Activated naive CD8-positive, alpha-beta T cell treated with anti-CD3 and anti-CD28 coated beads, Interleukin-2, amount 50 U/mL, for 24 hours (primary cell): ENCODE results near the gene CACNA1C.

ENCODE experiments used
- ATAC-seq: fragments of 150-1000 bp; cut with Tn5 transposase; one replicate; pipeline ENCODE4 v1.10.0; 2021
- DNase-seq: peaks from one replicate; pipeline ENCODE4 v3.0.0; 2021
- H3K27ac Mint-ChIP-seq: one replicate; pipeline ENCODE4 v1.8.0; 2021; ENCODE audit warnings: mild to moderate bottlenecking, mixed read lengths
- H3K27me3 Mint-ChIP-seq: one replicate; pipeline ENCODE4 v1.8.0; 2021; ENCODE audit warnings: mixed read lengths
- H3K36me3 Mint-ChIP-seq: one replicate; pipeline ENCODE4 v1.8.0; 2021; ENCODE audit warnings: low read depth, mixed read lengths
- H3K4me1 Mint-ChIP-seq: one replicate; pipeline ENCODE4 v1.8.0; 2021; ENCODE audit warnings: mixed read lengths
- H3K4me3 Mint-ChIP-seq: one replicate; pipeline ENCODE4 v1.8.0; 2021; ENCODE audit warnings: mild to moderate bottlenecking, moderate library complexity, mixed read lengths
- H3K9me3 Mint-ChIP-seq: one replicate; pipeline ENCODE4 v1.8.0; 2021; ENCODE audit warnings: mixed read lengths

CACNA1C gene

GRCh38 chr12:2414810-2415567 is 362.2 kb downstream of the CACNA1C start:
- no peaks in the 10 kb centered on the region for H3K9me3 Mint-ChIP-seq
- no peak overlapping the region for H3K4me3 Mint-ChIP-seq
- DNase-seq (no peak), ATAC-seq (no peak)
- H3K4me1 Mint-ChIP-seq: no peaks in the 10 kb centered on the region
- H3K27ac Mint-ChIP-seq: no peak overlapping the region
- no peaks in the 10 kb centered on the region for H3K27me3 Mint-ChIP-seq
- no peaks in the 10 kb centered on the region for H3K36me3 Mint-ChIP-seq

- H3K36me3 Mint-ChIP-seq: no peaks in the 10 kb centered on the region
- DNase-seq: no peak
- ATAC-seq: no peak
- H3K27ac Mint-ChIP-seq: no peak overlapping the region
- H3K4me3 Mint-ChIP-seq: no peak overlapping the region
- H3K27me3 Mint-ChIP-seq: no peaks in the 10 kb centered on the region
- H3K9me3 Mint-ChIP-seq: no peaks in the 10 kb centered on the region
- no peaks in the 10 kb centered on the region for H3K4me1 Mint-ChIP-seq
These were observed 362.8 kb downstream of the CACNA1C start for GRCh38 chr12:2415568-2415944.

- H3K27me3 Mint-ChIP-seq: no peaks in the 10 kb centered on the region
- no peaks in the 10 kb centered on the region for H3K36me3 Mint-ChIP-seq
- no peaks in the 10 kb centered on the region for H3K4me1 Mint-ChIP-seq
These were observed 363.4 kb downstream of the CACNA1C start for GRCh38 chr12:2416158-2416557.

GRCh38 chr12:2417481-2418160 is 364.8 kb downstream of the CACNA1C start:
- ATAC-seq (no peak), DNase-seq (no peak)
- H3K36me3 Mint-ChIP-seq: no peaks in the 10 kb centered on the region
- H3K27ac Mint-ChIP-seq: no peak overlapping the region
- H3K4me1 Mint-ChIP-seq: no peaks in the 10 kb centered on the region
- no peaks in the 10 kb centered on the region for H3K9me3 Mint-ChIP-seq
- H3K27me3 Mint-ChIP-seq: no peaks in the 10 kb centered on the region
- no peak overlapping the region for H3K4me3 Mint-ChIP-seq

More at GRCh38 chr12:2416158-2416557, 363.4 kb downstream of the CACNA1C start:
- Mint-ChIP-seq H3K27ac (no peak overlapping the region), H3K9me3 (no peaks in the 10 kb centered on the region), H3K4me3 (no peak overlapping the region)
- DNase-seq: no peak
- no peak for ATAC-seq

GRCh38 chr12:2418579-2418978 is 365.8 kb downstream of the CACNA1C start:
- Mint-ChIP-seq H3K27ac (no peak overlapping the region), H3K27me3 (no peaks in the 10 kb centered on the region), H3K4me3 (no peak overlapping the region), H3K36me3 (no peaks in the 10 kb centered on the region), H3K4me1 (no peaks in the 10 kb centered on the region), H3K9me3 (no peaks in the 10 kb centered on the region)
- no peak for ATAC-seq
- DNase-seq: no peak

- no peaks in the 10 kb centered on the region for H3K9me3 Mint-ChIP-seq
- ATAC-seq (no peak), DNase-seq (no peak)
- H3K36me3 Mint-ChIP-seq: no peaks in the 10 kb centered on the region
- no peak overlapping the region for H3K4me3 Mint-ChIP-seq
- no peaks in the 10 kb centered on the region for H3K27me3 Mint-ChIP-seq
- no peaks in the 10 kb centered on the region for H3K4me1 Mint-ChIP-seq
- no peak overlapping the region for H3K27ac Mint-ChIP-seq
These were observed 369.8 kb downstream of the CACNA1C start for GRCh38 chr12:2422591-2422990.

GRCh38 chr12:2429032-2429431 is 376.2 kb downstream of the CACNA1C start:
- ATAC-seq (no peak), DNase-seq (no peak)
- no peaks in the 10 kb centered on the region for H3K4me1 Mint-ChIP-seq
- no peaks in the 10 kb centered on the region for H3K9me3 Mint-ChIP-seq
- no peak overlapping the region for H3K4me3 Mint-ChIP-seq
- H3K36me3 Mint-ChIP-seq: no peaks in the 10 kb centered on the region
- H3K27me3 Mint-ChIP-seq: no peaks in the 10 kb centered on the region
- no peak overlapping the region for H3K27ac Mint-ChIP-seq

- Mint-ChIP-seq H3K27ac (no peak overlapping the region), H3K9me3 (no peaks in the 10 kb centered on the region), H3K4me3 (no peak overlapping the region), H3K36me3 (no peaks in the 10 kb centered on the region), H3K27me3 (no peaks in the 10 kb centered on the region), H3K4me1 (no peaks in the 10 kb centered on the region)
- DNase-seq: no peak
- ATAC-seq: no peak
These were observed 379.0 kb downstream of the CACNA1C start for GRCh38 chr12:2431810-2432209.

GRCh38 chr12:2432856-2433255 is 380.1 kb downstream of the CACNA1C start:
- Mint-ChIP-seq H3K4me3 (no peak overlapping the region), H3K4me1 (no peaks in the 10 kb centered on the region), H3K9me3 (no peaks in the 10 kb centered on the region), H3K27me3 (peaks cover 3% of the 10 kb centered on the region), H3K36me3 (no peaks in the 10 kb centered on the region), H3K27ac (no peak overlapping the region)
- no peak for ATAC-seq
- no peak for DNase-seq

GRCh38 chr12:2435511-2435910 is 382.7 kb downstream of the CACNA1C start:
- Mint-ChIP-seq H3K4me3 (no peak overlapping the region), H3K27ac (no peak overlapping the region), H3K9me3 (no peaks in the 10 kb centered on the region), H3K4me1 (no peaks in the 10 kb centered on the region), H3K36me3 (no peaks in the 10 kb centered on the region), H3K27me3 (peaks cover 4% of the 10 kb centered on the region)
- DNase-seq: no peak
- ATAC-seq: no peak

- no peak overlapping the region for H3K27ac Mint-ChIP-seq
- peaks cover 4% of the 10 kb centered on the region for H3K27me3 Mint-ChIP-seq
- DNase-seq (no peak), ATAC-seq (no peak)
- no peaks in the 10 kb centered on the region for H3K4me1 Mint-ChIP-seq
- H3K4me3 Mint-ChIP-seq: no peak overlapping the region
- no peaks in the 10 kb centered on the region for H3K9me3 Mint-ChIP-seq
- no peaks in the 10 kb centered on the region for H3K36me3 Mint-ChIP-seq
These were observed 386.7 kb downstream of the CACNA1C start for GRCh38 chr12:2439332-2440100.

- no peak overlapping the region for H3K27ac Mint-ChIP-seq
- no peaks in the 10 kb centered on the region for H3K36me3 Mint-ChIP-seq
- no peak for DNase-seq
- H3K4me3 Mint-ChIP-seq: no peak overlapping the region
- no peaks in the 10 kb centered on the region for H3K9me3 Mint-ChIP-seq
- no peaks in the 10 kb centered on the region for H3K4me1 Mint-ChIP-seq
- ATAC-seq: no peak
- peaks cover 6% of the 10 kb centered on the region for H3K27me3 Mint-ChIP-seq
These were observed 391.0 kb downstream of the CACNA1C start for GRCh38 chr12:2443776-2444175.

GRCh38 chr12:2445968-2446367 is 393.2 kb downstream of the CACNA1C start:
- no peaks in the 10 kb centered on the region for H3K9me3 Mint-ChIP-seq
- H3K4me1 Mint-ChIP-seq: no peaks in the 10 kb centered on the region
- ATAC-seq (no peak), DNase-seq (no peak)
- no peak overlapping the region for H3K27ac Mint-ChIP-seq
- H3K4me3 Mint-ChIP-seq: no peak overlapping the region
- peaks cover 4% of the 10 kb centered on the region for H3K27me3 Mint-ChIP-seq
- H3K36me3 Mint-ChIP-seq: no peaks in the 10 kb centered on the region

- no peaks in the 10 kb centered on the region for H3K9me3 Mint-ChIP-seq
- H3K36me3 Mint-ChIP-seq: no peaks in the 10 kb centered on the region
- no peaks in the 10 kb centered on the region for H3K4me1 Mint-ChIP-seq
- ATAC-seq (no peak), DNase-seq (no peak)
- H3K4me3 Mint-ChIP-seq: no peak overlapping the region
- peaks cover 4% of the 10 kb centered on the region for H3K27me3 Mint-ChIP-seq
- no peak overlapping the region for H3K27ac Mint-ChIP-seq
These were observed 395.1 kb downstream of the CACNA1C start for GRCh38 chr12:2447861-2448260.

GRCh38 chr12:2449586-2449985 is 396.8 kb downstream of the CACNA1C start:
- Mint-ChIP-seq H3K4me1 (no peaks in the 10 kb centered on the region), H3K36me3 (no peaks in the 10 kb centered on the region), H3K4me3 (no peak overlapping the region), H3K9me3 (no peaks in the 10 kb centered on the region), H3K27me3 (peaks cover 4% of the 10 kb centered on the region), H3K27ac (no peak overlapping the region)
- DNase-seq: no peak
- ATAC-seq: no peak
